GM18858 (cell line): ENCODE data around the gene ZNF581.

Experiments
- ATAC-seq: cut with Tn5 transposase; IDR thresholded peaks from one replicate; pipeline ENCODE4 v1.9.1; 2021; ENCODE audit not compliant: unreplicated experiment

ZNF581 gene

DNA sequence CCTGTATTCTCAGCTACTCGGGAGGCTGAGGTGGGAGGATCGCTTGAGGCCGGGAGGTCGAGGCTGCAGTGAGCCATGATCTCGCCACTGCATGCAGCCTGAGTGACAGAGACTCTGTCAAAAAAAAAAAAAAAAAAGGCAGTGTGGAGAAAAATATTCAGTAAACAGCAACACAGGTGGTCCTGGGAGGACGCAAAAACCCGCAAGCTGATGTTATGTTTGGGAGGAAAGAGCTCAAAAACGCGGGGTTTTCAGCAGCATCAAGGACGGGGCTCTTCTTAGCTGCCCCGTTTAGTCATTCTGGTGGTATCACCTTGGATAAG lies 18.5 kb upstream of the ZNF581 start:
- no peak for ATAC-seq

- ATAC-seq: no peak
Measured at GRCh38 chr19:55626350-55626749, 17.1 kb upstream of the ZNF581 start.

- ATAC-seq: no peak
Measured at GRCh38 chr19:55632463-55632834, 11.0 kb upstream of the ZNF581 start.

- ATAC-seq: no peak
Measured at GRCh38 chr19:55633861-55634260, 9.6 kb upstream of the ZNF581 start.

DNA sequence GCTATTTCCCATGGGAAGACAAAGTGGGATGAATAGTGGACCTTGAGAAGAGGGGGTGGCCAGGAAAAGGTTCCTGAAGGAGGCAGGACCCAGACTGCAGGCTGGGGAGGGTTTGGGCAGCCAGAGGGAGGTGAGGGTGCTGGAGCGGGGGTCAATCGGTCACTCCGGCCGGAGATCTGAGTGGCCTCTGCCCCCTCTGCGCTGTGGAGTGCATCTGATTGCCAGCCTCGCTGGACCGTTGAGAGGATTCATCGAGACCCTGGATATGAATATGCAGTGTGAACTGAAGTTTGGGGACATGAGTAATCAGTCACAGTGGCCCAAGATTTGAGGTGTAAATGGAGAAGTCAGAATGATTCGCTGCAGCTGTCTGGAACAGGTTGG lies 8.1 kb upstream of the ZNF581 start:
- ATAC-seq: no peak

DNA sequence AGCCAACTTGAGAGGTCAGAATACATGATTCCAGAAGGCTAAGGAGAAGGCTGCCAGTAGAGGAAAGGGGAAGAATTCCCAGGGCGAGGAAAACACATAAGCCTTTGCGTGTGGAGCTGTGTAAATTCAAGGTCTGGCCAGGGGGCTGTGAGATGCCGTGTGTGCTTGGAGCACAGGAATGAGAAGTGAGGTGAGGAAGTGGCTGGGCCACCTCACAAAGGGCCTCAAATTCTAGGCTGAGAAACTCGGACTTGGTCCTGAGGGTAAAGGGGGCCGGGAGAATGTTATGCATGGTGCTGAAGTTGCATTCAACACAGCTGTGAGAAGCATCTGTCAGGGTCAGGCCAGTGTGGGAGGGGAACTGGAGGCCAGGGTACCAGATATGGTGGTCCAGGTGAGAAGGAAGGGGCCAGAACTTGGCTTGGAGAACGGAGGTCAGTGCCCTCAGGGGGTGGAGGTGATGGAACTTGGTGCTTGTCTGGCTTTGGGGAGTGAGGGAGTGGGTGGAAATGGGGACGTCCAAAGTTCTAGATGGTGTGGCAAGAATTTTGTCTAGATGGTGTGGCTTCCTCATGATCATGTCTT lies 7.5 kb upstream of the ZNF581 start:
- no peak for ATAC-seq

DNA sequence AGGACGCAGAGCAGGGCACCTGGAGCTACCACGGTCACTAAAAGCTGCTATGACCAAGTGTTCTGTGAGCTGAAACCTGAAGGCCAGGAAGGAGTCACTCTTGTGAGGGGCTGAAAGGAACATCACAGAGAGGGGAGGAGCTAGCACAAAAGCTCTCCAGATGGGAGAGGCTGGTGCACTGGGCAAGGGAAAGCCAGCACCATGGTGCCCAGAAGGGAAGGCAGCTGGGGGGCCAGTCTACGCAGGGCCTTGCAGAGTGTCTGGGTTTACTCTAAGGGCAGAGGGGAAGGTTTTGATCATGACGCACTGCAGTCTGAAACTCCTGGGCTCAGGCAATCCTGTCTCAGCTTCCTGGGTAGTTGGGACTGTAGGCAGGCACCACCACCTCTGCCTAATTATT lies 6.7 kb upstream of the ZNF581 start:
- no peak for ATAC-seq

DNA sequence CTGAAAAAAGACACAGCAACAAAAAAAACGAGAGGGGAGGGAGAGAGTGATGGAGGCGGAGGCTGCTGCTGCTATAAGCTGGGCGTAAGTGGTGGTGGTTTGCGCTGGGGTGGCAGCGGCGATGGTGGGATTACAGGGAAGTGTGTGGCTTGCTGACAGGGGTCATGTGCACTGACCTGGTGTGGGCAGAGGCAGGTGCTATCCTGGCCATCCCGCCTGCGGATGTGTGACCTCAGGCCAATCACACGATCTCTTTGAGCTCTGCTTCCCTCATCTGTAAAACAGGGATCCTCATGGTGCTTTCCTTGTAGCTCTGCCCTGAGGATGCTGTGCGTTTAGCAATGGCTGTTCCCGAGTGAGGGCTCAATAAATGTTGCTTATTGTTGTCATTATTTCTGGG lies 5.9 kb upstream of the ZNF581 start:
- no peak for ATAC-seq

DNA sequence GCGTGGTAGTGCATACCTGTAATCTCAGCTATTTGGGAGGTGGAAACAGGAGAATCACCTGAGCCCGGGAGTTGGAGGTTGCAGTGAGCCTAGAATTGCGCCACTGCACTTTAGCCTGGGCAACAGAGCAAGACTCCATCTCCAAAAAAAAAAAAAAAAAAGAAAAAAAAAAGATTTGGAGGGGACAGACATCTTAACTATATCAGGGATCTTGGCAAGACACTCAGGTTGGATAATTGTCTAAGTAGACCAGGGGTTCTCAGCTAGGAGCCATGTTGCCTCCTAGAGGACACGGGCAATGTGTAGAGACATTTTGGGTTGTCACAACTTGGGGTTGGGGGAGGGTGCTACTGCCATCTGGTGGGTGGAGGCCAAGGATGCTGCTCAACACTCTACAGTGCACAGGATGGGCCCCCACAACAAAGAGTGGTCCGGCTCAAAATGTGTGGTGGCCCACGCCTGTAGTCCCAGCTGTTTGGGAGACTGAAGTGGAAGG lies 4.5 kb upstream of the ZNF581 start:
- ATAC-seq: no peak

- ATAC-seq: no peak
Measured at GRCh38 chr19:55640043-55640576, 3.3 kb upstream of the ZNF581 start.

DNA sequence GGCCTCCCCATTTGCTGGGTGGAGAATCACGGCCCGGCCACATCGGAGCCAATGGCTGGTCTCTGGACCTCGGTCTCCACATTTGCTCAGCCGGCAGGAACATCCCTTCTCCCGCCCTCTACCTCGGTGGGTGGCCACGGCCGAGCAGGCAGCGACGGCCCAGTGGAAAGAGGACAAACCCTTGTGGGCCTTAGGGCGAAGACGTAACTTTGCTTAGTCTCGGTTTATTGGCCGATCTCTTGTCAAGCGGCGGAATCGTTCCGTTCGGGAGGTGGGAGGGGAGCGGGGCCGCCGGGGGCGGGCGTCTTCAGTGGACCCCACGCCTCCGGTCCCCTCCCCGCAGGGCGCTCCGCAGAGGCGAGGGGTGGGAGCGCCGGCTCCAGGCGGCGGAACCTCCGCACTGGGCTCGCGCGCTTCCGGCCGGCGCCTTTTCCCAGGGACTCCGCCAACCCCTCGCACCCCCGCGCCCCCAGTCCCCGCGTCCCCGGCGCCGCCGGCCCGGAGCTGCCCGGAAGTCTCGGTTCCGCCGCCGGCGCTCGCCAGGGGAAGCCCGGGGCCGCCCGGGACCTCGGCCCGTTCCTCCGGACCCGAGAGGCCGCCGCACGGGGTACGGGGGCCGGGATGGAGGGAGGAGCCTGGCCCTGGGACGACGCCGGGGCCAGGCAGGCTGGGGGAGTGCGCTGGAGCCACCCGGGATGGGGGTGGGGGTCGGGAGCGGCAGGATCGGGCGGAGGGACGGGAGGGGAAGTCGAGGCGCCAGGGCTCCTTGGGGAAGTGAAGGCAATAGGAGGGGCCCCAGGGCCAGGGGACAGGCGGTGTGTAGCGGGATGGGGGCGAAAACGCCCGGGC lies 2.6 kb upstream of the ZNF581 start, which contains the start of gene ZNF580:
ZNF580 (plus strand) TSS at position 426 of the 849 bp plus-strand sequence. CDS start 1,507 bp downstream, outside the sequence.
- no peak for ATAC-seq

DNA sequence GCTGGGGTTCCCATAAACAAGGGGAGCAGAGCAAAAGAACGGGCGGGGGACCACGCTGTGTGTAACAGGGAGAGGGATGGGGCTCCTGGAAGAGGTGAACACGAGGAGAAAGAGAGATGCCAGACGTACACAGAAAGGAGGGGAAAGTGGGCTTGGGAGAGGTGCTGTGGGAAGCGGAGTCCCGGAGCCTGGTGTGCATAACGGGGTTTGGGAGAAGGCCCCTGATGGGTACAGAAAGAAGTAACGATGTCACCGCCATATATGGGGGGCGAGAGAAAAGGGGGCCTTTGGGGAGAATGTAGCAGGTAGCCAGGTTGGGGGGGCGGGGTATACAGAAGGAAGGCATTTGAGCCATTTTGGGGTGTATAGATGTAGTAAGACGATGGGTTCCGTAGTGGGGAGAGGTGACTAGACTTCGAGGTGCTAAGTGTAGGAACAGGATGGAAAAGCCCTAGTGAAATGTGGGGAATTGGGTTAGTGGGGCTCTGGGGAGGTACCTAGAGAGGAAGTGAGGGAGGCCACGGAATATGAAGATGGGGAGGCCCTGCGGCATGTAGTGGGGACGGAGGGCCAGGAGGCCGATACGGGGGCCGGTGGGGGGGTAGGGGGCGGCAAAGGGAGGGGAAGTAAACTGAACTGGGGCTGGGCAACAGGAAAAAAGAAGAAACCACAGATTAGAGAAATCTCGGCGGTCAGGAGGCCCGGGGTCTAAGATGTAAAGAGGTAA lies 1.9 kb upstream of the ZNF581 start:
- no peak for ATAC-seq

DNA sequence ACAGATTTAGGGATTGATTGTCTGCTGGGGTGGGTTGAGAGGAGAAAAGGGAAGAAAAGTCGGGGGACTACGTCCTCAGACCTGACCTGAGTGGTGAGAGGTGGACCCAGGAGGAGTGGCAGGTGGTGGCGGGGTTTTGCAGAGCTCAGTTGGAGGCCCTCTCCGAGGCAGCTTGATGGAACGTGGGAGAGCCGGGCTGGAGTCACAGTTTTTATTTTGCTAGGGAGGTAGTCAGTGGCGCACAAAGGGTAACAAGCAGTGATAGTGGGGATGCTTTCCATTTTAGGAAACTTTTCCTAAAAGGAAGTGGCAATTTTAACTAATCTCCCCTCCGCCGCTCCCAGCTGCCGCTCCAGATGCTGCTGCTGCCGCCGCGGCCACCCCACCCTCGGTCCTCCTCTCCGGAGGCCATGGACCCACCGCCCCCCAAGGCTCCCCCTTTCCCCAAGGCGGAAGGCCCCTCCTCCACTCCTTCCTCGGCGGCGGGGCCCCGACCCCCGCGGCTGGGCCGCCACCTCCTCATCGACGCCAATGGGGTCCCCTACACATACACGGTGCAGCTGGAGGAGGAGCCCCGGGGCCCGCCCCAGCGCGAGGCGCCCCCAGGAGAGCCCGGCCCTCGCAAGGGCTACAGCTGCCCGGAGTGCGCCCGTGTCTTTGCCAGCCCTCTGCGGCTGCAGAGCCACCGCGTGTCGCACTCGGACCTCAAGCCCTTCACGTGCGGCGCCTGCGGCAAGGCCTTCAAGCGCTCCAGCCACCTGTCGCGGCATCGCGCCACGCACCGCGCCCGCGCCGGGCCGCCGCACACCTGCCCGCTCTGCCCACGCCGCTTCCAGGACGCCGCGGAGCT lies 1.1 kb upstream of the ZNF581 start:
- ATAC-seq: no peak

GRCh38 chr19:55643887-55644176 lies 383 bp downstream of the ZNF581 start:
- no peak for ATAC-seq

- ATAC-seq: no peak
Measured at GRCh38 chr19:55644191-55644833, 863 bp downstream of the ZNF581 start.

- ATAC-seq: no peak
Measured at GRCh38 chr19:55644842-55645511, 1.5 kb downstream of the ZNF581 start.

GRCh38 chr19:55645512-55645881 lies 2.0 kb downstream of the ZNF581 start:
- no peak for ATAC-seq

GRCh38 chr19:55646889-55647731 lies 3.7 kb downstream of the ZNF581 start:
- no peak for ATAC-seq
